DND-41 (cell line): ENCODE results near the gene BNIPL.

Experiments used
- ATAC-seq: fragments of 200-7000 bp; cut with Tn5 transposase; 3 replicates; pipeline ENCODE4 v1.9.1; 2021; ENCODE audit warnings: low read depth; ENCODE audit not compliant: insufficient read depth
- DNase-seq: peaks from one replicate; pipeline ENCODE4 v3.0.0-alpha.2; 2020
- H2AFZ ChIP-seq: 2 replicates; pipeline ENCODE4 v1.6.0; 2012; ENCODE audit warnings: low read depth, low read length
- H3K27ac ChIP-seq: 2 replicates; pipeline ENCODE4 v1.5.1; 2012; ENCODE audit warnings: low read length, inconsistent platforms
- H3K27me3 ChIP-seq: fragments of 200-600 bp; sonication (generic); 2 replicates; pipeline ENCODE4 v1.6.0; 2012; ENCODE audit warnings: low read length, mild to moderate bottlenecking, inconsistent platforms; ENCODE audit not compliant: insufficient read depth, poor library complexity
- H3K36me3 ChIP-seq: 2 replicates; pipeline ENCODE4 v1.5.1; 2012; ENCODE audit warnings: low read length, inconsistent platforms; ENCODE audit not compliant: insufficient read depth
- H3K4me1 ChIP-seq: 2 replicates; pipeline ENCODE4 v1.5.1; 2012; ENCODE audit warnings: mild to moderate bottlenecking, low read length; ENCODE audit not compliant: insufficient read depth
- H3K4me2 ChIP-seq: 2 replicates; pipeline ENCODE4 v1.6.0; 2012; ENCODE audit warnings: mild to moderate bottlenecking, moderate library complexity, low read length, inconsistent platforms; ENCODE audit not compliant: insufficient read depth
- H3K4me3 ChIP-seq, 2 experiments: fragments of 200-600 bp in 1 of 2; shearing (Covaris generic) in 1 of 2; 2 replicates each; pipeline ENCODE4 v1.5.1; 2012 to 2016; ENCODE audit warnings: inconsistent platforms in 2 of 2, low read length in 2 of 2, mild to moderate bottlenecking in 2 of 2, low read depth in 1 of 2, moderate library complexity in 1 of 2
- H3K79me2 ChIP-seq: 2 replicates; pipeline ENCODE4 v1.6.0; 2012; ENCODE audit warnings: low read length, inconsistent platforms; ENCODE audit not compliant: insufficient read depth
- H3K9ac ChIP-seq: 2 replicates; pipeline ENCODE4 v1.6.0; 2012; ENCODE audit warnings: low read depth, mild to moderate bottlenecking, inconsistent platforms, low read length, moderate library complexity
- H3K9me3 ChIP-seq: 2 replicates; pipeline ENCODE4 v1.5.1; 2012; ENCODE audit warnings: low read length, moderate library complexity, mild to moderate bottlenecking, inconsistent platforms; ENCODE audit not compliant: insufficient read depth, severe bottlenecking
- H4K20me1 ChIP-seq: 2 replicates; pipeline ENCODE4 v1.6.0; 2012; ENCODE audit warnings: low read length; ENCODE audit not compliant: insufficient read depth
- CTCF ChIP-seq: IDR thresholded peaks from 2 replicates; pipeline ENCODE4 v1.5.1; 2012; ENCODE audit warnings: borderline replicate concordance, low read length, moderate library complexity, mild to moderate bottlenecking; ENCODE audit not compliant: poor library complexity, severe bottlenecking; ENCODE audit errors: extremely low read depth
- EZH2 ChIP-seq: IDR thresholded peaks from 3 replicates; pipeline ENCODE4 v1.6.1; 2012; ENCODE audit warnings: borderline replicate concordance, low read depth, mild to moderate bottlenecking, moderate library complexity, low read length, inconsistent platforms; ENCODE audit not compliant: severe bottlenecking

BNIPL gene

GRCh38 chr1:151055581-151055980 lies 19.2 kb downstream of the BNIPL start:
- peaks cover 25% of the 10 kb centered on the region for H4K20me1 ChIP-seq
- DNase-seq (no peak), ATAC-seq (no peak)
- H2AFZ ChIP-seq = no peak overlapping the region
- H3K4me1 ChIP-seq = peaks cover 35% of the 10 kb centered on the region
- peaks cover 64% of the 10 kb centered on the region for H3K36me3 ChIP-seq
- no peaks in the 10 kb centered on the region for H3K27me3 ChIP-seq
- H3K4me2 ChIP-seq = no peak overlapping the region; the same call in 1 of the 2 replicates
- H3K4me3 ChIP-seq = no peak overlapping the region
- TF ChIP-seq CTCF (no peak), EZH2 (no peak)
- no peak overlapping the region for H3K27ac ChIP-seq
- no peaks in the 10 kb centered on the region for H3K9me3 ChIP-seq
- H3K9ac ChIP-seq = no peak overlapping the region
- peaks cover 51% of the 10 kb centered on the region for H3K79me2 ChIP-seq

GRCh38 chr1:151056149-151056548 lies 19.8 kb downstream of the BNIPL start:
- no peak for DNase-seq
- no peak for TF ChIP-seq CTCF
- no peak for TF ChIP-seq EZH2
- Histone ChIP-seq H2AFZ (no peak overlapping the region), H3K27ac (peak overlapping the region; percentile 61), H3K9ac (peak overlapping the region; percentile 6; the same call in 1 of the 2 replicates), H3K79me2 (peaks cover 56% of the 10 kb centered on the region), H3K27me3 (no peaks in the 10 kb centered on the region), H4K20me1 (peaks cover 25% of the 10 kb centered on the region), H3K4me2 (peak overlapping the region; percentile 79; the same call in 1 of the 2 replicates), H3K9me3 (no peaks in the 10 kb centered on the region), H3K4me1 (peaks cover 39% of the 10 kb centered on the region), H3K36me3 (peaks cover 64% of the 10 kb centered on the region), H3K4me3 (no peak overlapping the region)
- ATAC-seq = no peak

- Histone ChIP-seq H3K27me3 (no peaks in the 10 kb centered on the region), H3K27ac (peak overlapping the region; percentile 94), H3K4me3 (peak overlapping the region; percentile 57 to 92; a peak in 3 of 4 replicates), H3K9me3 (no peaks in the 10 kb centered on the region), H3K4me1 (peaks cover 64% of the 10 kb centered on the region), H4K20me1 (peaks cover 25% of the 10 kb centered on the region), H3K4me2 (peak overlapping the region; percentile 79), H2AFZ (peak overlapping the region; percentile 93; the same call in 1 of the 2 replicates), H3K79me2 (peaks cover 81% of the 10 kb centered on the region), H3K36me3 (peaks cover 47% of the 10 kb centered on the region), H3K9ac (peak overlapping the region; percentile 89)
- TF ChIP-seq EZH2 (no peak), CTCF (no peak)
- peak; percentile 15 for DNase-seq
- ATAC-seq = no peak
Observed at GRCh38 chr1:151058692-151059091, 22.3 kb downstream of the BNIPL start.
